ENCODE data around the gene DCTN5.
A peak's percentile ranks its signal among the peaks of the same experiment; 100 is the strongest.

GRCh38 chr16:23595951-23596720, 45.1 kb upstream of the DCTN5 start, which contains the start of gene NDUFAB1:
- TF ChIP-seq CTCF (IDR thresholded peaks at IDR 0.05), result peak; percentile 99
- no peak for TF ChIP-seq ZFX (IDR thresholded peaks at IDR 0.05; ENCODE audit: borderline replicate concordance)
